Endothelial cell of hepatic sinusoid (primary cell): ENCODE results near the gene GBX1.

ENCODE experiments used
- in situ Hi-C: cut with HindIII; loops from 2 replicates; pipeline ENCODE4 v1.10.0; 2017; ENCODE audit warnings: low sequenced_read_pairs

The GBX1 gene

GRCh38 chr7:151118108-151119054 is 49.1 kb downstream of the GBX1 start:
- in situ Hi-C loops, result no loop called here

GRCh38 chr7:151117565-151117964 is 49.9 kb downstream of the GBX1 start:
- in situ Hi-C loops, result no loop called here

GRCh38 chr7:151116603-151117440 is 50.7 kb downstream of the GBX1 start:
- in situ Hi-C loops, result no loop called here

- in situ Hi-C loops, result no loop called here
These were observed 51.6 kb downstream of the GBX1 start for GRCh38 chr7:151115836-151116418.

GRCh38 chr7:151115121-151115835 is 52.2 kb downstream of the GBX1 start:
- in situ Hi-C loops, result no loop called here

GRCh38 chr7:151114151-151115090 is 53.1 kb downstream of the GBX1 start:
- in situ Hi-C loops, result no loop called here

DNA sequence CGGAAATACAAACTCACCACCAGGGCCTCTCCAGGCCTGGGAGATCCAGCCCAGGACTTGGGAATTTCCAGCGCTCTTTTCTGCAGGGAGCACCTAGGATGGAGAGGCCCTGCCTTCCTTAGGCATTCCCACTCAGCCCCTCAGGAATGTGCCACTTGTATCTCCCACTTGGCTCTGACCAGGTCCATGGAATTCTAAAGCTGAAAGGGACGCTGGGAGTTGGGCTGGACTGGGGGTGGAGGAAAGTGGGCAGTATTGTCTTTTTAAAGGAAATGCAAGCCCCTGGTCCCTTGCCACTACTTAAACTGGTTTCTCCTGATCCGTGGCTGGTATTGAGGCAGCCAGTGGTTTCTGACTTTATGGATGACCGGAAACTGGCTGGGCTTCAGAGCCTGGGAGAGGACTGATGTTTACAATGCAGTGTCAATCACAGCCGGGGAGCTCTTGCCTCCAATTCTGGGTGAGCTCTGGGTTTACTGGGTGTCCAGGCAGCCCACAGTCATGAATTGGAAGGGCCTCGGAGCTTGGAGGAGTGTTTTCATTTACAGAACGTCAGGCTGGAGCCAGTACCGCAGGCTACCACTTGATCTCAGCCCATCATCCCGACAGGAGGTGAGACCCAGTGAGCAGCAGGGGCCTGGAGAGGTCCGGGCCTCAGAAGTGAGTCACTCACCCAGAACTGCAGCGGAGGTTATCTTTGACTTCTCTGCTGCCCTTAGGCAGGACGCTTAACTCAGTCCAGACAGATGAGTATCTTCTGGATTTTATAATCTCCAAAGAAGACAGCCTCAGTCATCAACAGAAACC is 53.9 kb downstream of the GBX1 start:
- in situ Hi-C loops, result no loop called here

DNA sequence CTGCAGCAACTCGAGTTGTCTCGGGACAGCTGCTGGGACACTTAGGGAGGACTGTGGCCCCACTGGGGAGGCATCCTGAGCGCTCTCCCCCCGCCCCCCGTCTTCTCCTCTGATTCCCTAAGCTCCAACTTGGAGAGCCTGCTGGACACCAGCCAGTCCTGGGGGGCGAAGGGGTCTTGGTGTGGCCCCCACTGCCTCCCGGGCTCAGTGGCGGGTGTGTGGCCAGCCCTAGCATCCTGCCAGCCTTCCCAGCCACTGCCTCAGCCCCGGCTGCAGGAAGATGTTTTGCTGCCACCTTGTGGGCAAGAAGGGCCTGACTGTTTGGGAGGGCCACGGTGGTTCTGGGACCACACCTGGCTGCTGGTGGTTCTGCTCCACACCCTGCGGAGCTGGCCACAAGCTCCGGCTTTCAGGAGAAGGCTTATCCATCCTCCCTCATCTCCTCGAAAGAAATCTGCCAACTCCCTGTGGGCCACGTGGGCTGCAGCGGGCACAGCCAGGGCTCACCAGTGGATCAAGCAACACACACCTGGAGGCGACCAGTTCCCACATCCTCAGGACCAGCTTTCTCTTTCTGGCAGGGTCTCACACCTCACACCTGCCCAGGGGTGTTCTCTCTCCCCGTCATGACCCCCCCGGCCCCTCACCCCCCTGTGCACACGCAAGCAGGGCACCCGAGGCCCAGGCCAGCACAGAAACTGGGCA is 56.4 kb downstream of the GBX1 start:
- in situ Hi-C loops, result no loop called here

GRCh38 chr7:151110236-151110940 is 57.1 kb downstream of the GBX1 start:
- in situ Hi-C loops, result no loop called here

DNA sequence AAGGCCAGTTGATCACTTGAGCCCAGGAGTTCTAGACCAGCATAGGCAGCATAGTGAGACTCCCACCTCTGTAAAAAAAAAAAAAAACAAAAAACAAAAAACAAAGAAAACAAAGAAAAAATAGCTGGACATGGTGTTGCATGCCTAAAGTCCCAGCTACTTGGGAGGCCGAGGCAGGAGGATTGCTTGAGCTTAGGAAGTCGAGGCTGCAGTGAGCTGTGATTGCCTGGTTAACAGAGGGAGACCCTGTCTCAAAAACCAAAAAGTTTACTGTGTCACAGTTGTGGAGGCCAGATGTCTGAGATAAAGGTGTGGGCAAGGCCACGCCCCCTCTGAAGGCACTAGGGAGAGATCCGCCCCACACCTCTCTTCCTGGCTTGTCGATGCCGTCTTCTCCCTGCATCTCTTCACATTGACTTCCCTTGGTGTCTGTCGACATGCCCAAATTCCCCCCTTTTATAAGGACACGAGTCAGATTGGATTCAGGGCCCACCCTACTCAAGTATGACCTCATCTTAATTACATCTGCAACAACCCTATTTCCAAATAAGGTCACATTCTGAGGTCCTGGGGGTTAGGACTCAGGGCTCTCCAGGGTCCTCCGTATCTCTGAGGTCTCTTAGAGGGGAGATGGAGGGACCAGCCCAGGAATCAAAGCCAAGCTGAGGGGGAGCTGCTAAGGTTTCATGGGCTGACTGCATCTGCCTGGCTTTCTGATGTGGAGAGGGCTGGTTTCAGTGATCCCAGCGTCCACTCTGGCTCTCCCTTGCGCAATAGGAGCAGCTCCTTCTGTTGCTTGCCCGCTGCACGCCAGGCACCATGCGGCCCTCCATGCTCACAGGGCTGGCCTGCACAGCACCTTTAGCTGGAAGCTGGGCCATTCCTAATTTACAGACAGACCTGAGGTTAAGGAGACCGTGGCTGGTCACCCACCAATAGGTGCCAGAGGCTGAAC is 58.1 kb downstream of the GBX1 start:
- in situ Hi-C loops, result no loop called here

DNA sequence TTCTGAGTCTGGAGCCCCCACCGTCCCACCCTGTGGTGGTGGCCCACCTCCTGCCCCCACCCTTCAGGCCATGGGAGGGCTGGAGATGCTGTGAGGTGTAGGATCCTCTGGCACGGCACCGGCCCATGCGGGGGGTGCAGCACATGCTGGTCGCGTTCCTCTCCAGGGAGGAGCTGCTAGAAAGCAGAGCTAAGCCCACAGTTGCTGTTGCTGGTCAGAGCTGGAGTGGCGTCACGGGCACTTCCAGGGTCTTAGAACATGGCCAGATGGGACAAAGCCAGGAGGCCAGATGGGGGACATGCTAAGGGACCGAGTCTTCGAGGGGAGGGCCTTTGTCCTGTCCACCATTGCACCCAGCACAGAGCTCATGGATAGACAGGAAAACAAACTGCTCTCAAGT is 59.6 kb downstream of the GBX1 start:
- in situ Hi-C loops, result no loop called here

DNA sequence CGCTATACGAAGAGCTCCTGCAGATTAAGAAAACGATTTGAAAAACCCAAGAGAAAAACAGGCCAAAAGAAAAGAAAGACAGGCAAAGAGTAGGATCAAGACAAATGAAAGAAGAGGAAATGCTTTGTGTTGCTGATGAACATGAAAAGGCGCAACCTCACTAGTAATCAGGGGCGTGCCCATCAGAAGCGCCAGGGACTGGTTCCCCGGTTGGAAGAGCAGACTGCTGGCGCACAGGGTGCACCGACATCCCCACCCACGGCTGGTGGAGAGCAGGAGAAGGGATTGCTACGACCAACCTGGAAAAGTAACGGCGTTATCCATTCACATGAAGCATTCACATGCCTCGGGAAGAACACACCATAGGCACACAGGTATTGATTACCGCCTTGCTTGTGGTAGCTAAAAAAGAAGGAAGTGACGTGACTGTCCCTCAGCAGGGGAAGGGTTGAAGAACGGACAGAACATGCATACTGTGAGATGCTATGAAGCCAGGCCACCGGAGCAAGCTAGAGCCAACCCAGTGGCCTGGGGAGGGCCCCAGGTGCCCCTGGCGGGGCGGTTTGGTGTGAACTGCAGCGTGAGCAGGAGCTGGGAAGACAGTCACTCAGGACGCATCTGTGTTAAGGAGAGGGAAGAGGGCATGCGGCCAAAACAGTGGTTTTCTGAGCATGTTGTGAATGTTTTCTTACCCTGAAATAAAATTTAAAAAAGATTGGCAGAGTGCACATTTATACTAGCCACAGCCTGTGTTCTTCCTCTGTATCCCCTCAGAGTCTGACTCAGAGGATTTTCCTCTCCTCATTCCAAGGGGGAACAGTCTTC is 62.9 kb downstream of the GBX1 start:
- in situ Hi-C loops, result no loop called here

- in situ Hi-C loops, result no loop called here
These were observed 63.5 kb downstream of the GBX1 start for GRCh38 chr7:151103973-151104372.

- in situ Hi-C loops, result no loop called here
These were observed 64.5 kb downstream of the GBX1 start for GRCh38 chr7:151102991-151103390.

GRCh38 chr7:151101621-151102396 is 65.7 kb downstream of the GBX1 start:
- in situ Hi-C loops, result no loop called here
